ENCODE results near the gene XXYLT1.
A peak's percentile ranks its signal among the peaks of the same experiment; 100 is the strongest.
"Not testable (repeated sequence)": the region's sequence is repeated elsewhere in the genome, so short reads cannot be mapped to it uniquely, and the experiment has no call there.

XXYLT1 gene

GRCh38 chr3:195250473-195251251, 20.3 kb downstream of the XXYLT1 start:
- DNase-seq (ENCODE audit: low read depth), result no peak

- no peak for DNase-seq (ENCODE audit: low read depth)
Observed at GRCh38 chr3:195249858-195250464, 21.0 kb downstream of the XXYLT1 start.

GRCh38 chr3:195249057-195249770, 21.7 kb downstream of the XXYLT1 start:
- DNase-seq (ENCODE audit: low read depth), result no peak

GRCh38 chr3:195248281-195248680, 22.7 kb downstream of the XXYLT1 start:
- no peak for DNase-seq (ENCODE audit: low read depth)

- no peak for DNase-seq (ENCODE audit: low read depth)
Observed at GRCh38 chr3:195247863-195248189, 23.1 kb downstream of the XXYLT1 start.

GRCh38 chr3:195247086-195247862, 23.7 kb downstream of the XXYLT1 start:
- DNase-seq (ENCODE audit: low read depth), result no peak

GRCh38 chr3:195246581-195246995, 24.4 kb downstream of the XXYLT1 start:
- no peak for DNase-seq (ENCODE audit: low read depth)

GRCh38 chr3:195245531-195245951, 25.4 kb downstream of the XXYLT1 start:
- no peak for DNase-seq (ENCODE audit: low read depth)

- DNase-seq (ENCODE audit: low read depth), result no peak
Observed at GRCh38 chr3:195241592-195242355, 29.2 kb downstream of the XXYLT1 start.

GRCh38 chr3:195240939-195241338, 30.0 kb downstream of the XXYLT1 start:
- no peak for DNase-seq (ENCODE audit: low read depth)

GRCh38 chr3:195240171-195240701, 30.7 kb downstream of the XXYLT1 start:
- DNase-seq (ENCODE audit: low read depth), result no peak

- DNase-seq (ENCODE audit: low read depth), result no peak
Observed at GRCh38 chr3:195239121-195239520, 31.8 kb downstream of the XXYLT1 start.

- peak; percentile 33 for DNase-seq (ENCODE audit: low read depth)
Observed at GRCh38 chr3:195238586-195239118, 32.3 kb downstream of the XXYLT1 start.

- no peak for DNase-seq (ENCODE audit: low read depth)
Observed at GRCh38 chr3:195238081-195238571, 32.8 kb downstream of the XXYLT1 start.

- no peak for DNase-seq (ENCODE audit: low read depth)
Observed at GRCh38 chr3:195236801-195237570, 34.0 kb downstream of the XXYLT1 start.

GRCh38 chr3:195236076-195236798, 34.7 kb downstream of the XXYLT1 start:
- DNase-seq (ENCODE audit: low read depth), result no peak

- no peak for DNase-seq (ENCODE audit: low read depth)
Observed at GRCh38 chr3:195230244-195230643, 40.7 kb downstream of the XXYLT1 start.

GRCh38 chr3:195228886-195229285, 42.1 kb downstream of the XXYLT1 start:
- DNase-seq (ENCODE audit: low read depth), result not testable (repeated sequence)

- no peak for DNase-seq (ENCODE audit: low read depth)
Observed at GRCh38 chr3:195227871-195228270, 43.1 kb downstream of the XXYLT1 start.

All from EH (cell line).